HFFc6 (cell line): Measurements from ENCODE around the gene ARHGAP15. TPM values are rescaled to one million over a fixed set of nuclear protein-coding genes. Genes with fewer than 3 reads are reported as not detected.
A peak's percentile ranks its signal among the peaks of the same experiment; 100 is the strongest.

Experiments used
- DNase-seq: peaks from one replicate; pipeline ENCODE4 v3.0.0-alpha.2; 2018
- H3K27ac Mint-ChIP-seq: 2 replicates; pipeline ENCODE4 v1.8.0; 2020; ENCODE audit warnings: mild to moderate bottlenecking, mixed read lengths
- H3K27me3 Mint-ChIP-seq: 2 replicates; pipeline ENCODE4 v1.8.0; 2021; ENCODE audit warnings: mild to moderate bottlenecking, moderate library complexity, mixed read lengths; ENCODE audit not compliant: insufficient read depth
- H3K36me3 Mint-ChIP-seq: 2 replicates; pipeline ENCODE4 v1.8.0; 2021; ENCODE audit warnings: low read depth, mixed read lengths
- H3K4me1 Mint-ChIP-seq: 2 replicates; pipeline ENCODE4 v1.8.0; 2020; ENCODE audit warnings: low read depth, mixed read lengths
- H3K4me3 Mint-ChIP-seq: 2 replicates; pipeline ENCODE4 v1.8.0; 2020; ENCODE audit warnings: mild to moderate bottlenecking, moderate library complexity, mixed read lengths
- H3K9me3 Mint-ChIP-seq: 2 replicates; pipeline ENCODE4 v1.8.0; 2020; ENCODE audit warnings: mild to moderate bottlenecking, mixed read lengths
- CTCF ChIP-seq: fragments of 200-600 bp; sonication (generic); IDR thresholded peaks from 2 replicates; pipeline ENCODE4 v1.5.0; 2021; ENCODE audit warnings: antibody characterized with exemption, mild to moderate bottlenecking
- total RNA-seq, 6 experiments: library from RNA; stranded (reverse); fragmentation: NEBNext Ultra II Directional; extraction: Animal tissue kit (Norgen Biotek cat#: 25700); gene quantifications; 2 replicates in 1 of 6; 3 replicates in 5 of 6; pipeline ENCODE4 v1.2.3, GENCODE V29; 2021

The ARHGAP15 gene
- total RNA-seq, 6 experiments from 2014 or later: not detected

GRCh38 chr2:143720095-143720664, 591.0 kb downstream of the ARHGAP15 start:
- Mint-ChIP-seq H3K4me1 (peaks cover 13% of the 10 kb centered on the region), H3K27me3 (no peaks in the 10 kb centered on the region; the same call in none of the 2 replicates), H3K27ac (no peak overlapping the region)

GRCh38 chr2:143725400-143725799, 596.2 kb downstream of the ARHGAP15 start:
- no peak for DNase-seq
- Mint-ChIP-seq H3K27ac (no peak overlapping the region), H3K4me1 (peaks cover 10% of the 10 kb centered on the region), H3K9me3 (no peaks in the 10 kb centered on the region), H3K27me3 (no peaks in the 10 kb centered on the region; the same call in 1 of the 2 replicates), H3K36me3 (no peaks in the 10 kb centered on the region), H3K4me3 (no peak overlapping the region)
- TF ChIP-seq CTCF: no peak

More at GRCh38 chr2:143720095-143720664, 591.0 kb downstream of the ARHGAP15 start:
- H3K36me3 Mint-ChIP-seq: no peaks in the 10 kb centered on the region
- DNase-seq: no peak
- H3K9me3 Mint-ChIP-seq: no peaks in the 10 kb centered on the region
- no peak overlapping the region for H3K4me3 Mint-ChIP-seq
- TF ChIP-seq CTCF: no peak

- Mint-ChIP-seq H3K4me3 (no peak overlapping the region), H3K27ac (no peak overlapping the region), H3K36me3 (no peaks in the 10 kb centered on the region), H3K9me3 (no peaks in the 10 kb centered on the region), H3K4me1 (peaks cover 19% of the 10 kb centered on the region), H3K27me3 (no peaks in the 10 kb centered on the region; the same call in 1 of the 2 replicates)
- no peak for TF ChIP-seq CTCF
- no peak for DNase-seq
Measured at GRCh38 chr2:143726151-143726845, 597.1 kb downstream of the ARHGAP15 start.

GRCh38 chr2:143728498-143728897, 599.3 kb downstream of the ARHGAP15 start:
- H3K4me3 Mint-ChIP-seq: no peak overlapping the region

GRCh38 chr2:143729296-143729814, 600.1 kb downstream of the ARHGAP15 start:
- Mint-ChIP-seq H3K9me3 (no peaks in the 10 kb centered on the region), H3K4me1 (peaks cover 23% of the 10 kb centered on the region), H3K27ac (peak overlapping the region; percentile 0; the same call in 1 of the 2 replicates), H3K27me3 (no peaks in the 10 kb centered on the region; the same call in 1 of the 2 replicates), H3K36me3 (no peaks in the 10 kb centered on the region), H3K4me3 (no peak overlapping the region; the same call in 1 of the 2 replicates)
- no peak for DNase-seq
- no peak for TF ChIP-seq CTCF

More at GRCh38 chr2:143728498-143728897, 599.3 kb downstream of the ARHGAP15 start:
- Mint-ChIP-seq H3K4me1 (peaks cover 23% of the 10 kb centered on the region), H3K27me3 (no peaks in the 10 kb centered on the region; the same call in 1 of the 2 replicates), H3K36me3 (no peaks in the 10 kb centered on the region), H3K9me3 (no peaks in the 10 kb centered on the region), H3K27ac (no peak overlapping the region)
- DNase-seq: no peak
- no peak for TF ChIP-seq CTCF
